GM12878 (cell line): ENCODE results near the gene PROM1. TPM values are rescaled to one million over a fixed set of nuclear protein-coding genes. Genes with fewer than 3 reads are reported as not detected.

ENCODE experiments used
- ATAC-seq: fragments of 200-7000 bp; cut with Tn5 transposase; 3 replicates; pipeline ENCODE4 v1.9.1; 2020; ENCODE audit warnings: mild to moderate bottlenecking, moderate library complexity
- BruUV-seq: library from RNA; stranded (reverse); fragments of 400-500 nt; replicated peaks from 2 replicates; lab custom pipeline; 2021; lab: Mats Ljungman, UMichigan
- CTCF ChIA-PET: fragments of 300-600 bp; sonication (Branson Sonifier 250); formaldehyde crosslinking; extraction: SDS; loops from one replicate; lab custom pipeline; 2021; ENCODE audit warnings: inconsistent platforms; lab: Yijun Ruan, JAX
- POLR2A ChIA-PET: fragments of 350-600 bp; formaldehyde crosslinking; extraction: SDS; loops from one replicate; lab custom pipeline; 2021; ENCODE audit warnings: inconsistent platforms; lab: Charles Lee
- RAD21 ChIA-PET: fragments of 300-600 bp; sonication (Branson Sonifier 250); formaldehyde crosslinking; loops from one replicate; lab custom pipeline; 2023; ENCODE audit warnings: antibody characterized with exemption; ENCODE audit not compliant: unreplicated experiment; lab: Charles Lee
- SMC1A ChIA-PET: fragments of 300-600 bp; sonication (Branson Sonifier 250); formaldehyde crosslinking; loops from one replicate; lab custom pipeline; 2023; ENCODE audit not compliant: unreplicated experiment, uncharacterized antibody; lab: Charles Lee
- DNase-seq: peaks from one replicate; pipeline ENCODE4 v3.0.0-alpha.2; 2011; ENCODE audit warnings: low read depth, low spot score
- FAIRE-seq: peaks from 3 replicates; lab custom pipeline; 2011; peaks lifted over from hg19 to GRCh38; lab: Jason Lieb, UNC
- H2AFZ ChIP-seq: 2 replicates; pipeline ENCODE4 v1.6.0; 2011; ENCODE audit warnings: low read depth, low read length, control low read depth; ENCODE audit not compliant: control insufficient read depth
- H3K27ac ChIP-seq: 2 replicates; pipeline ENCODE4 v1.5.1; 2011; ENCODE audit warnings: control low read depth; ENCODE audit not compliant: control insufficient read depth, insufficient read depth
- H3K27me3 ChIP-seq, 2 experiments: replicated peaks in 1 of 2; 2 replicates each; pipeline versions ENCODE4 v1.6.0 to v1.6.1; 2011; ENCODE audit warnings: low read length in 1 of 2; ENCODE audit not compliant: control insufficient read depth in 2 of 2, insufficient read depth in 2 of 2
- H3K36me3 ChIP-seq, 2 experiments: 2 replicates each; pipeline ENCODE4 v1.5.1; 2011; ENCODE audit warnings: low read length in 1 of 2; ENCODE audit not compliant: control insufficient read depth in 2 of 2, insufficient read depth in 2 of 2
- H3K4me1 ChIP-seq: 2 replicates; pipeline ENCODE4 v1.6.1; 2011; ENCODE audit warnings: mild to moderate bottlenecking, low read length, moderate library complexity, mixed read lengths; ENCODE audit not compliant: control insufficient read depth, insufficient read depth
- H3K4me2 ChIP-seq: 2 replicates; pipeline ENCODE4 v1.6.0; 2011; ENCODE audit warnings: control low read depth; ENCODE audit not compliant: control insufficient read depth, insufficient read depth
- H3K4me3 ChIP-seq: fragments of 200-600 bp; sonication (generic); 2 replicates; pipeline ENCODE4 v1.5.1; 2016
- H3K79me2 ChIP-seq: 2 replicates; pipeline ENCODE4 v1.6.0; 2011; ENCODE audit warnings: low read length; ENCODE audit not compliant: control insufficient read depth, insufficient read depth
- H3K9ac ChIP-seq: 2 replicates; pipeline ENCODE4 v1.8.0; 2011; ENCODE audit warnings: low read length, control low read depth, mixed read lengths; ENCODE audit not compliant: control insufficient read depth, insufficient read depth
- H3K9me3 ChIP-seq: replicated peaks from 3 replicates; pipeline ENCODE4 v1.5.1; 2011; ENCODE audit warnings: mild to moderate bottlenecking, low read length; ENCODE audit not compliant: control insufficient read depth, insufficient read depth
- H4K20me1 ChIP-seq: 2 replicates; pipeline ENCODE4 v1.6.0; 2011; ENCODE audit not compliant: control insufficient read depth, insufficient read depth
- ASH2L ChIP-seq: fragments of 300-600, 200-600 bp; sonication (generic); IDR thresholded peaks from 2 replicates; pipeline ENCODE4 v1.6.1; 2017; ENCODE audit warnings: low read depth, mild to moderate bottlenecking, borderline replicate concordance
- ATF7 ChIP-seq: fragments of 450-650 bp; IDR thresholded peaks from 2 replicates; pipeline ENCODE4 v1.6.1; 2016; ENCODE audit warnings: low read depth, mild to moderate bottlenecking
- BACH1 ChIP-seq: fragments of 450-650 bp; IDR thresholded peaks from 2 replicates; pipeline ENCODE4 v1.6.1; 2017; ENCODE audit warnings: mild to moderate bottlenecking, borderline replicate concordance
- CBFB ChIP-seq: IDR thresholded peaks from 2 replicates; pipeline ENCODE4 v1.6.1; 2016; ENCODE audit warnings: antibody characterized with exemption, low read depth
- NR2F1 ChIP-seq: fragments of 450-650 bp; conservative IDR thresholded peaks from 2 replicates; pipeline ENCODE4 v1.6.1; 2017; ENCODE audit warnings: mild to moderate bottlenecking
- PAX8 ChIP-seq: fragments of 450-650 bp; IDR thresholded peaks from 2 replicates; pipeline ENCODE4 v1.6.1; 2017; ENCODE audit warnings: mild to moderate bottlenecking, moderate library complexity
- POLR2A ChIP-seq: IDR thresholded peaks from 2 replicates; pipeline ENCODE4 v1.6.1; 2011; ENCODE audit warnings: low read depth, mild to moderate bottlenecking, low read length
- RELA ChIP-seq: fragments of 450-650 bp; IDR thresholded peaks from 2 replicates; pipeline ENCODE4 v1.8.0; 2014; ENCODE audit warnings: borderline replicate concordance; ENCODE audit not compliant: partially characterized antibody
- SMAD5 ChIP-seq: IDR thresholded peaks from 2 replicates; pipeline ENCODE4 v1.6.1; 2016; ENCODE audit warnings: antibody characterized with exemption, low read depth
- YBX1 ChIP-seq: fragments of 450-650 bp; IDR thresholded peaks from 2 replicates; pipeline ENCODE4 v1.6.1; 2016; ENCODE audit warnings: antibody characterized with exemption
- WGBS: methylation state at CpG from one replicate; pipeline ENCODE4 v1.1.6; 2016; ENCODE audit warnings: low lambda C conversion rate; ENCODE audit not compliant: insufficient replicate concordance, insufficient coverage; ENCODE audit errors: missing lambda C conversion rate; 5-methylcytosine and 5-hydroxymethylcytosine counted together
- in situ Hi-C: fragments of 300-500 bp; cut with MboI; formaldehyde crosslinking; loops from 9 replicates; pipeline ENCODE4 v1.14.3; 2018; ENCODE audit warnings: mixed read lengths
- intact Hi-C: fragments of 100-400 bp; cut with micrococcal nuclease; formaldehyde crosslinking; loops from one replicate; pipeline ENCODE4 v1.14.2; 2022; ENCODE audit not compliant: unreplicated experiment
- polyA plus RNA-seq, 11 experiments: library from polyadenylated mRNA; depleted of rRNA in 4 of 11; unstranded in 6 of 11; stranded (reverse) in 5 of 11; fragments of >200 nt; fragmentation: Nextera tagmentation in 4 of 11; fragmentation: Illumina TruSeq in 1 of 11; extraction: Ambion mirVana in 4 of 11; extraction: Trizol in 1 of 11; gene quantifications; 1 replicate in 1 of 11; 2 replicates in 10 of 11; pipeline versions ENCODE4 v1.2.1 to v1.2.3, GENCODE V29; 2011 to 2016; ENCODE audit warnings: inconsistent platforms in 2 of 11, missing spikeins in 2 of 11, low read depth in 1 of 11
- total RNA-seq, 4 experiments: library from RNA; depleted of rRNA in 3 of 4; stranded (reverse); fragments of >200 nt in 3 of 4; fragmentation: Illumina TruSeq in 1 of 4; extraction: Trizol in 1 of 4; gene quantifications; 2 replicates each; pipeline versions ENCODE4 v1.2.1 to v1.2.3, GENCODE V29; 2013 to 2021
- TF ChIP-seq, protein P1 (sequence below): IDR thresholded peaks from 2 replicates; pipeline ENCODE4 v1.6.1; 2012; ENCODE audit warnings: low read depth, low read length, improper control_type of control experiment
- TF ChIP-seq, protein P2 (sequence below), 3 experiments: IDR thresholded peaks in 2 of 3; conservative IDR thresholded peaks in 1 of 3; 2 replicates each; pipeline ENCODE4 v1.5.1; 2011; ENCODE audit warnings: low read depth in 3 of 3, low read length in 3 of 3, mild to moderate bottlenecking in 3 of 3, control low read depth in 2 of 3, moderate library complexity in 2 of 3, inconsistent platforms in 1 of 3, mixed read lengths in 1 of 3; ENCODE audit not compliant: control insufficient read depth in 2 of 3, insufficient read depth in 1 of 3; ENCODE audit errors: extremely low read depth in 1 of 3
- TF ChIP-seq, protein P3 (sequence below): fragments of 450-650 bp; IDR thresholded peaks from 2 replicates; pipeline ENCODE4 v1.6.1; 2017; ENCODE audit warnings: low read depth, mild to moderate bottlenecking, moderate library complexity

The PROM1 gene
- total and polyA plus RNA-seq, 10 of the 15 experiments (the other 5 are each of a cell fraction or from before 2014, with no cell fraction given), result 0.08 to 0.31 (median 0.18) TPM; not detected in 7

DNA sequence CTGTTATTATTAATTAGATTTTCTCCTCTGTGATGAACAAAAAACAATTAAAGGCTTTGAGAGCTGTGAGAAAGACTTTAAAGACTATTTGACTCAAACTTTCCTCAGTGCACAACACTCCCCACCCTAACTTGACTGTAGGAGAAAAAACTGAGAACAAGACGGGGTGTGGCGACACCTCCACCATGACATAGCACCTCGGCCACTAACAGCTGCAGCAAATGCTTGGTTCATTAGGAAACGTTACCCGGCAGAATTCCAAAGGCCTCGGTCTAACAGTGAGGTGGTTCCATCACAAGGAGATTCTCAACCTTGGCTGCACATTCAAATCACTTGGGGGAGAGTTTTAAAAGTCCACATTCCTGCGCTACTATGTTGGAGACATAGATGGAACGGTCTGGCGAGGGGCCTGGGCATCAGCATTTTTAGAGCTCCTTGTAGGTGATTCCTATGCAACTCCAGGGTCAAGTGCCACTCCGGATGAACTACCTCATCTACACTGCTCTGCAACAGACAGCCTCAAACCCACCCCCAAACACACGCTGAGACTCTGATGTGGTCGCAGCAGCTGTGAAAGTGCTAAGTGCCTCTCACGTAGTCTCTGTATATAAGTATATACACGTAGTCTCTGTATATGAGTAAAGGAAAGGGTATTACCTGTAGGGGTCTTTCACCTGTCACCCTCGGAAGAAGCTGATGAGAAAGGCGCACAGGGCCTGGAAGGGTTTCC lies 121.9 kb downstream of the PROM1 start:
- no peaks in the 10 kb centered on the region for H3K9me3 ChIP-seq
- no peak overlapping the region for H2AFZ ChIP-seq
- 39% methylated on average over 16 of the region's 16 CpGs for WGBS
- BruUV-seq, result no TSS peak
- no peaks in the 10 kb centered on the region for H3K27me3 ChIP-seq
- ATAC-seq, result no peak
- no peaks in the 10 kb centered on the region for H4K20me1 ChIP-seq
- no peak overlapping the region for H3K4me2 ChIP-seq
- no peaks in the 10 kb centered on the region for H3K36me3 ChIP-seq
- CTCF ChIA-PET, result interaction anchor here (0.5 to 4.4 kb wide), 8 partner anchors 35 to 157 kb away, joined by 3 to 24 read pairs (median 4); no protein-coding TSS in a partner anchor
- RAD21 ChIA-PET, result interaction anchor here (1.2 to 2.1 kb wide), 2 partner anchors 71 to 80 kb away, joined by 5 to 8 read pairs; no protein-coding TSS in a partner anchor
- POLR2A ChIA-PET, result interaction anchor here (1.5 kb wide), 1 partner anchor 35 kb away, joined by 3 read pairs; no protein-coding TSS in a partner anchor
- intact Hi-C loops, result no loop called here
- no peaks in the 10 kb centered on the region for H3K79me2 ChIP-seq
- peaks cover 5% of the 10 kb centered on the region; the same call in 1 of the 2 replicates for H3K4me1 ChIP-seq
- no peak overlapping the region for H3K27ac ChIP-seq
- SMC1A ChIA-PET, result interaction anchor here (1.4 to 1.6 kb wide), 2 partner anchors 39 to 80 kb away, joined by 4 to 5 read pairs; no protein-coding TSS in a partner anchor
- no peak overlapping the region for H3K9ac ChIP-seq
- FAIRE-seq, result no peak
- TF ChIP-seq, protein P1, sequence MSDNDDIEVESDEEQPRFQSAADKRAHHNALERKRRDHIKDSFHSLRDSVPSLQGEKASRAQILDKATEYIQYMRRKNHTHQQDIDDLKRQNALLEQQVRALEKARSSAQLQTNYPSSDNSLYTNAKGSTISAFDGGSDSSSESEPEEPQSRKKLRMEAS, result no peak
- TF ChIP-seq SMAD5 (no peak), NR2F1 (no peak), ATF7 (no peak), BACH1 (no peak), CBFB (no peak), POLR2A (no peak), YBX1 (no peak), PAX8 (no peak), RELA (no peak), ASH2L (no peak)
- TF ChIP-seq, protein P2, sequence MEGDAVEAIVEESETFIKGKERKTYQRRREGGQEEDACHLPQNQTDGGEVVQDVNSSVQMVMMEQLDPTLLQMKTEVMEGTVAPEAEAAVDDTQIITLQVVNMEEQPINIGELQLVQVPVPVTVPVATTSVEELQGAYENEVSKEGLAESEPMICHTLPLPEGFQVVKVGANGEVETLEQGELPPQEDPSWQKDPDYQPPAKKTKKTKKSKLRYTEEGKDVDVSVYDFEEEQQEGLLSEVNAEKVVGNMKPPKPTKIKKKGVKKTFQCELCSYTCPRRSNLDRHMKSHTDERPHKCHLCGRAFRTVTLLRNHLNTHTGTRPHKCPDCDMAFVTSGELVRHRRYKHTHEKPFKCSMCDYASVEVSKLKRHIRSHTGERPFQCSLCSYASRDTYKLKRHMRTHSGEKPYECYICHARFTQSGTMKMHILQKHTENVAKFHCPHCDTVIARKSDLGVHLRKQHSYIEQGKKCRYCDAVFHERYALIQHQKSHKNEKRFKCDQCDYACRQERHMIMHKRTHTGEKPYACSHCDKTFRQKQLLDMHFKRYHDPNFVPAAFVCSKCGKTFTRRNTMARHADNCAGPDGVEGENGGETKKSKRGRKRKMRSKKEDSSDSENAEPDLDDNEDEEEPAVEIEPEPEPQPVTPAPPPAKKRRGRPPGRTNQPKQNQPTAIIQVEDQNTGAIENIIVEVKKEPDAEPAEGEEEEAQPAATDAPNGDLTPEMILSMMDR (IDR thresholded peaks at IDR 0.05 in 2 of 3, conservative IDR thresholded peaks at IDR 0.05 in 1 of 3; ENCODE audit: control insufficient read depth in 2 of 3, extremely low read depth in 1 of 3, insufficient read depth in 1 of 3, low read depth in 3 of 3, low read length in 3 of 3), result no peak
- TF ChIP-seq, protein P3, sequence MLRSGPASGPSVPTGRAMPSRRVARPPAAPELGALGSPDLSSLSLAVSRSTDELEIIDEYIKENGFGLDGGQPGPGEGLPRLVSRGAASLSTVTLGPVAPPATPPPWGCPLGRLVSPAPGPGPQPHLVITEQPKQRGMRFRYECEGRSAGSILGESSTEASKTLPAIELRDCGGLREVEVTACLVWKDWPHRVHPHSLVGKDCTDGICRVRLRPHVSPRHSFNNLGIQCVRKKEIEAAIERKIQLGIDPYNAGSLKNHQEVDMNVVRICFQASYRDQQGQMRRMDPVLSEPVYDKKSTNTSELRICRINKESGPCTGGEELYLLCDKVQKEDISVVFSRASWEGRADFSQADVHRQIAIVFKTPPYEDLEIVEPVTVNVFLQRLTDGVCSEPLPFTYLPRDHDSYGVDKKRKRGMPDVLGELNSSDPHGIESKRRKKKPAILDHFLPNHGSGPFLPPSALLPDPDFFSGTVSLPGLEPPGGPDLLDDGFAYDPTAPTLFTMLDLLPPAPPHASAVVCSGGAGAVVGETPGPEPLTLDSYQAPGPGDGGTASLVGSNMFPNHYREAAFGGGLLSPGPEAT, result no peak
- in situ Hi-C loops, result loop anchor here (25.0 kb wide), 1 partner anchor 725 kb away; no protein-coding TSS in a partner anchor
- no peak overlapping the region for H3K4me3 ChIP-seq
- DNase-seq, result no peak
